Breast epithelium (tissue), 3 donors: Measurements from ENCODE around the gene ATP1B2.

Experiments used
- CTCF ChIP-seq, 3 donors: fragments of 450-650 bp; IDR thresholded peaks; one replicate each; pipeline ENCODE4 v1.5.1; 2016 to 2017; ENCODE audit warnings: antibody characterized with exemption in 3 of 3, mild to moderate bottlenecking in 3 of 3, moderate library complexity in 3 of 3
- POLR2A ChIP-seq: fragments of 450-650 bp; IDR thresholded peaks from one replicate; pipeline ENCODE4 v1.6.1; 2016; ENCODE audit warnings: antibody characterized with exemption, mild to moderate bottlenecking, moderate library complexity
- POLR2AphosphoS5 ChIP-seq, 3 donors: sonication (generic); formaldehyde crosslinking; IDR thresholded peaks; one replicate each; pipeline ENCODE4 v1.6.1; 2017; ENCODE audit warnings: antibody characterized with exemption in 3 of 3

- no peak for TF ChIP-seq CTCF (IDR thresholded peaks at IDR 0.05)
- TF ChIP-seq POLR2A = no peak
- TF ChIP-seq POLR2AphosphoS5 (IDR thresholded peaks at IDR 0.05) = no peak
Observed at GRCh38 chr17:7620835-7621234, 29.9 kb upstream of the ATP1B2 start.
